CD14-positive monocyte (primary cell): ENCODE measurements around the gene LEAP2. TPM values are rescaled to one million over a fixed set of nuclear protein-coding genes. Genes with fewer than 3 reads are reported as not detected.

Experiments
- DNase-seq, 3 donors: peaks; one replicate each; pipeline ENCODE4 v3.0.0-alpha.2; 2011 to 2022
- H2AFZ ChIP-seq: 2 replicates; pipeline ENCODE4 v1.6.0; 2012; ENCODE audit warnings: mild to moderate bottlenecking, low read depth, low read length, inconsistent platforms; ENCODE audit not compliant: insufficient read depth, poor library complexity, severe bottlenecking
- H3K27ac ChIP-seq, 2 donors: 1 replicate in 1 of 2; 2 replicates in 1 of 2; pipeline ENCODE4 v1.5.1; 2012 to 2013; ENCODE audit warnings: low read length in 2 of 2, control low read depth in 1 of 2, inconsistent platforms in 1 of 2, low read depth in 1 of 2, mild to moderate bottlenecking in 1 of 2
- H3K27me3 ChIP-seq, 2 donors: one replicate each; pipeline versions ENCODE4 v1.6.0 to v1.6.1; 2011 to 2013; ENCODE audit warnings: low read length in 2 of 2; ENCODE audit not compliant: control insufficient read depth in 2 of 2, insufficient read depth in 2 of 2
- H3K36me3 ChIP-seq, 2 donors: replicated peaks in 1 of 2; 1 replicate in 1 of 2; 2 replicates in 1 of 2; pipeline versions ENCODE4 v1.5.1 to v1.6.1; 2012 to 2013; ENCODE audit warnings: low read length in 2 of 2, control low read depth in 1 of 2, inconsistent platforms in 1 of 2, mild to moderate bottlenecking in 1 of 2; ENCODE audit not compliant: insufficient read depth in 2 of 2, control insufficient read depth in 1 of 2
- H3K4me1 ChIP-seq, 2 donors: 1 replicate in 1 of 2; 2 replicates in 1 of 2; pipeline versions ENCODE4 v1.5.1 to v1.6.1; 2012 to 2013; ENCODE audit warnings: low read length in 2 of 2, control low read depth in 1 of 2, inconsistent platforms in 1 of 2, mild to moderate bottlenecking in 1 of 2, moderate library complexity in 1 of 2; ENCODE audit not compliant: insufficient read depth in 2 of 2, control insufficient read depth in 1 of 2
- H3K4me2 ChIP-seq: replicated peaks from 2 replicates; pipeline ENCODE3; 2012; ENCODE audit warnings: low read length, moderate library complexity, mild to moderate bottlenecking; ENCODE audit not compliant: poor library complexity, severe bottlenecking; ENCODE audit errors: extremely low read depth
- H3K4me3 ChIP-seq, 3 experiments: fragments of 200-600 bp in 1 of 3; sonication (generic) in 1 of 3; replicated peaks in 1 of 3; 1 replicate in 2 of 3; 2 replicates in 1 of 3; pipeline ENCODE4 v1.5.1; 2011 to 2013; ENCODE audit warnings: low read length in 3 of 3, mild to moderate bottlenecking in 3 of 3, control low read depth in 2 of 3, low read depth in 2 of 3, inconsistent platforms in 1 of 3, moderate library complexity in 1 of 3
- H3K79me2 ChIP-seq: 2 replicates; pipeline ENCODE4 v1.6.0; 2012; ENCODE audit warnings: mild to moderate bottlenecking, control low read depth, inconsistent platforms, low read length, moderate library complexity; ENCODE audit not compliant: insufficient read depth
- H3K9ac ChIP-seq: 2 replicates; pipeline ENCODE4 v1.6.0; 2017; ENCODE audit warnings: low read length, mild to moderate bottlenecking; ENCODE audit not compliant: insufficient read depth, poor library complexity, severe bottlenecking
- H3K9me3 ChIP-seq, 2 donors: replicated peaks in 1 of 2; 1 replicate in 1 of 2; 2 replicates in 1 of 2; pipeline versions ENCODE4 v1.5.1 to v1.6.1; 2012 to 2013; ENCODE audit warnings: low read length in 2 of 2, control low read depth in 1 of 2; ENCODE audit not compliant: control insufficient read depth in 1 of 2, insufficient read depth in 1 of 2
- H4K20me1 ChIP-seq: 2 replicates; pipeline ENCODE4 v1.6.0; 2012; ENCODE audit warnings: mild to moderate bottlenecking, low read length, control low read depth, moderate library complexity; ENCODE audit not compliant: insufficient read depth
- H3K27ac Mint-ChIP-seq, 7 donors: one replicate each; pipeline ENCODE4 v1.8.0; 2020; ENCODE audit warnings: mild to moderate bottlenecking in 7 of 7, mixed read lengths in 7 of 7, moderate library complexity in 6 of 7, inconsistent platforms in 2 of 7
- H3K27me3 Mint-ChIP-seq, 3 donors: one replicate each; pipeline ENCODE4 v1.8.0; 2021 to 2022; ENCODE audit warnings: low read depth in 3 of 3, mild to moderate bottlenecking in 3 of 3, mixed read lengths in 3 of 3, moderate library complexity in 3 of 3, inconsistent platforms in 1 of 3
- H3K36me3 Mint-ChIP-seq, 2 donors: one replicate each; pipeline ENCODE4 v1.8.0; 2020; ENCODE audit warnings: mixed read lengths in 2 of 2, inconsistent platforms in 1 of 2, mild to moderate bottlenecking in 1 of 2
- H3K4me1 Mint-ChIP-seq: one replicate; pipeline ENCODE4 v1.8.0; 2020; ENCODE audit warnings: mild to moderate bottlenecking, mixed read lengths
- H3K4me3 Mint-ChIP-seq, 2 donors: one replicate each; pipeline ENCODE4 v1.8.0; 2020; ENCODE audit warnings: mild to moderate bottlenecking in 2 of 2, mixed read lengths in 2 of 2, moderate library complexity in 1 of 2
- H3K9me3 Mint-ChIP-seq, 7 donors: one replicate each; pipeline ENCODE4 v1.8.0; 2020 to 2022; ENCODE audit warnings: mixed read lengths in 7 of 7, mild to moderate bottlenecking in 6 of 7, moderate library complexity in 6 of 7, inconsistent platforms in 2 of 7
- WGBS: methylation state at CpG from one replicate; pipeline ENCODE4 v1.1.5; 2013; ENCODE audit warnings: missing lambda C conversion rate; ENCODE audit not compliant: insufficient coverage; 5-methylcytosine and 5-hydroxymethylcytosine counted together
- intact Hi-C, 2 donors: fragments of 100-400 bp; cut with micrococcal nuclease; formaldehyde crosslinking; loops; one replicate each; pipeline versions ENCODE4 v1.15.0 to v1.15.1; 2023
- polyA plus RNA-seq, 3 donors: library from polyadenylated mRNA; depleted of rRNA in 1 of 3; unstranded in 2 of 3; stranded (reverse) in 1 of 3; fragments of 300-500 nt in 2 of 3; fragments of >200 nt in 1 of 3; fragmentation: Illumina TruSeq in 2 of 3; gene quantifications; 1 replicate in 2 of 3; 2 replicates in 1 of 3; pipeline ENCODE4 v1.2.3, GENCODE V29; 2012 to 2021
- TF ChIP-seq, protein P1 (sequence below): fragments of 200-600 bp; IDR thresholded peaks from one replicate; pipeline ENCODE4 v1.8.0; 2022; ENCODE audit warnings: antibody characterized with exemption, mild to moderate bottlenecking

The LEAP2 gene
- polyA plus RNA-seq, 3 donors = 0.59 to 2.3 (median 0.88) TPM

DNA sequence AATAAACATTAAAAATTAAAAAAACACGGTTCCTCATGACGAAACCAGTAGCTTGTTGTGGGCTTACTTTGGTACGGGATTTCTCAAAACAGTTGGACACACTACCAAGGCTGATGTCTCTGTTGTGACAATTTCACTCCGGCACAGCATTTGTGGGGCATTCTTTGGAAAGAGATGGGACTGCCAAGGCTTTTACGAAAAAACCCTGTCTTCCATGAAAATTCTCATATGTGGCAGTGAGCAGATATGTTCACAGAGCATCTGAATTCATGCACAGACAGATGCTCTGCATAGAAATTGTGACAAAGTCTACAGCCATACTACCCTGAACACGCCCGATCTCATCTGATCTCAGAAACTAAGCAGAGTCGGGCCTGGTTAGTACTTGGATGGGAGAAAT, 25.2 kb upstream of the LEAP2 start:
- WGBS = 100% methylated on average over 2 of the region's 8 CpGs
- H3K27me3 ChIP-seq = no peaks in the 10 kb centered on the region
- no peaks in the 10 kb centered on the region for H4K20me1 ChIP-seq
- H3K36me3 Mint-ChIP-seq = no peaks in the 10 kb centered on the region
- TF ChIP-seq, protein P1, sequence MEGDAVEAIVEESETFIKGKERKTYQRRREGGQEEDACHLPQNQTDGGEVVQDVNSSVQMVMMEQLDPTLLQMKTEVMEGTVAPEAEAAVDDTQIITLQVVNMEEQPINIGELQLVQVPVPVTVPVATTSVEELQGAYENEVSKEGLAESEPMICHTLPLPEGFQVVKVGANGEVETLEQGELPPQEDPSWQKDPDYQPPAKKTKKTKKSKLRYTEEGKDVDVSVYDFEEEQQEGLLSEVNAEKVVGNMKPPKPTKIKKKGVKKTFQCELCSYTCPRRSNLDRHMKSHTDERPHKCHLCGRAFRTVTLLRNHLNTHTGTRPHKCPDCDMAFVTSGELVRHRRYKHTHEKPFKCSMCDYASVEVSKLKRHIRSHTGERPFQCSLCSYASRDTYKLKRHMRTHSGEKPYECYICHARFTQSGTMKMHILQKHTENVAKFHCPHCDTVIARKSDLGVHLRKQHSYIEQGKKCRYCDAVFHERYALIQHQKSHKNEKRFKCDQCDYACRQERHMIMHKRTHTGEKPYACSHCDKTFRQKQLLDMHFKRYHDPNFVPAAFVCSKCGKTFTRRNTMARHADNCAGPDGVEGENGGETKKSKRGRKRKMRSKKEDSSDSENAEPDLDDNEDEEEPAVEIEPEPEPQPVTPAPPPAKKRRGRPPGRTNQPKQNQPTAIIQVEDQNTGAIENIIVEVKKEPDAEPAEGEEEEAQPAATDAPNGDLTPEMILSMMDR = no peak
- H2AFZ ChIP-seq = no peak overlapping the region
- H3K27ac Mint-ChIP-seq = no peak overlapping the region
- intact Hi-C loops = no loop called here
- no peaks in the 10 kb centered on the region for H3K4me1 ChIP-seq
- no peak overlapping the region for H3K4me3 ChIP-seq
- no peak overlapping the region for H3K9ac ChIP-seq
- H3K4me3 Mint-ChIP-seq = no peak overlapping the region
- no peaks in the 10 kb centered on the region for H3K9me3 Mint-ChIP-seq
- no peaks in the 10 kb centered on the region for H3K36me3 ChIP-seq
- H3K4me1 Mint-ChIP-seq = no peaks in the 10 kb centered on the region
- H3K9me3 ChIP-seq = no peaks in the 10 kb centered on the region
- H3K27ac ChIP-seq = no peak overlapping the region
- H3K27me3 Mint-ChIP-seq = peaks cover 2 to 4% (median 3%) of the 10 kb centered on the region in 3 donors
- H3K4me2 ChIP-seq = no peak overlapping the region
- no peaks in the 10 kb centered on the region for H3K79me2 ChIP-seq
- DNase-seq = no peak

DNA sequence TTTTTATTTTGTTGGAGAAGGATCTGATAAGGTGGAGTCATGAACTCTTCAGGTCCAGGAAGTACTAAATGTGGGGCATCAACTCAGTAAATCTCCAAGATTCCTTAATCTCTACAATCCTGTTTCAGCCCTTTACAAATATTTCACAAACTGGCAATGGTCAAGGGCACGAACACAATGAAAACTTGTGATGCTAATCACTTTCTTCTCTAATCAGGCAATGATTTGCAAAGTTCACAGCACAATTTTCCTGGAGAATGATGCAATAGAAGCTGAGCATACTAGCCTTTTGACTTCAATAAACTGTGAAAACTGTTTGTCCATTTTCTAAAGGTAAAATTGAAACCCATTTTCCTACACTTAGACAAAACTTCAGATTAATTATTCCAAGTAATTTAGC, 24.1 kb upstream of the LEAP2 start:
- intact Hi-C loops = no loop called here
- Mint-ChIP-seq H3K9me3 (no peaks in the 10 kb centered on the region), H3K27me3 (peaks cover 2 to 4% (median 3%) of the 10 kb centered on the region in 3 donors), H3K4me3 (no peak overlapping the region), H3K27ac (no peak overlapping the region), H3K36me3 (no peaks in the 10 kb centered on the region), H3K4me1 (no peaks in the 10 kb centered on the region)
- Histone ChIP-seq H3K4me2 (no peak overlapping the region), H2AFZ (no peak overlapping the region), H3K4me3 (no peak overlapping the region), H3K27ac (no peak overlapping the region), H3K27me3 (no peaks in the 10 kb centered on the region), H3K9me3 (no peaks in the 10 kb centered on the region), H3K4me1 (no peaks in the 10 kb centered on the region), H3K36me3 (no peaks in the 10 kb centered on the region), H4K20me1 (no peaks in the 10 kb centered on the region), H3K79me2 (no peaks in the 10 kb centered on the region), H3K9ac (no peak overlapping the region)
- TF ChIP-seq, protein P1 = no peak
- no peak for DNase-seq
- 67% methylated on average over 1 of the region's 1 CpG for WGBS
